Panc1 (cell line): ENCODE results near the gene ZNF283. TPM values are rescaled to one million over a fixed set of nuclear protein-coding genes. Genes with fewer than 3 reads are reported as not detected.

Experiments used
- ATAC-seq: fragments of 200-7000 bp; cut with Tn5 transposase; 2 replicates; pipeline ENCODE4 v1.9.1; 2020; ENCODE audit warnings: mild to moderate bottlenecking, moderate library complexity
- BruUV-seq: library from RNA; stranded (reverse); fragments of 400-500 nt; replicated peaks from 2 replicates; lab custom pipeline; 2021; lab: Mats Ljungman, UMichigan
- CTCF ChIA-PET: fragments of 300-600 bp; sonication (Branson Sonifier 250); formaldehyde crosslinking; loops from one replicate; lab custom pipeline; 2022; ENCODE audit warnings: antibody characterized with exemption; lab: Charles Lee
- POLR2A ChIA-PET: fragments of 300-600 bp; sonication (Branson Sonifier 250); formaldehyde crosslinking; loops from one replicate; lab custom pipeline; 2022; ENCODE audit warnings: antibody characterized with exemption; lab: Charles Lee
- DNase-seq: peaks from one replicate; pipeline ENCODE4 v3.0.0-alpha.2; 2010; ENCODE audit warnings: low read depth, low spot score
- H3K27ac ChIP-seq: 2 replicates; pipeline ENCODE4 v1.5.1; 2011; ENCODE audit warnings: mild to moderate bottlenecking, low read length, inconsistent platforms
- H3K27me3 ChIP-seq: fragments of 200-500 bp; sonication (Bioruptor generic); 2 replicates; pipeline ENCODE4 v1.6.0; 2014; ENCODE audit warnings: low read length, inconsistent platforms; ENCODE audit not compliant: control insufficient read depth, insufficient read depth
- H3K36me3 ChIP-seq: fragments of 200-500 bp; sonication (Bioruptor generic); 2 replicates; pipeline ENCODE4 v1.5.1; 2014; ENCODE audit warnings: inconsistent platforms, mild to moderate bottlenecking, low read length, moderate library complexity; ENCODE audit not compliant: control insufficient read depth, insufficient read depth
- H3K4me1 ChIP-seq: 2 replicates; pipeline ENCODE4 v1.5.1; 2011; ENCODE audit warnings: inconsistent platforms, mild to moderate bottlenecking, low read length, moderate library complexity; ENCODE audit not compliant: control insufficient read depth, insufficient read depth
- H3K4me3 ChIP-seq, 2 experiments: 2 replicates each; pipeline ENCODE4 v1.5.1; 2011 to 2012; ENCODE audit warnings: low read depth in 2 of 2, low read length in 2 of 2, mild to moderate bottlenecking in 2 of 2, inconsistent platforms in 1 of 2, moderate library complexity in 1 of 2
- H3K9me3 ChIP-seq: fragments of 200-500 bp; sonication (Bioruptor generic); 2 replicates; pipeline ENCODE4 v1.5.1; 2014; ENCODE audit warnings: low read depth, mild to moderate bottlenecking, inconsistent platforms, low read length, moderate library complexity; ENCODE audit not compliant: control insufficient read depth, insufficient read depth
- POLR2AphosphoS5 ChIP-seq: IDR thresholded peaks from 2 replicates; pipeline ENCODE4 v1.6.1; 2012; ENCODE audit warnings: mild to moderate bottlenecking, low read depth, low read length, moderate library complexity
- REST ChIP-seq, 2 experiments: IDR thresholded peaks; 2 replicates each; pipeline ENCODE4 v1.6.1; 2011 to 2012; ENCODE audit warnings: low read depth in 2 of 2, control low read depth in 1 of 2, low read length in 1 of 2, mild to moderate bottlenecking in 1 of 2, moderate library complexity in 1 of 2; ENCODE audit not compliant: insufficient read depth in 1 of 2
- SIN3A ChIP-seq: IDR thresholded peaks from 2 replicates; pipeline ENCODE4 v1.6.1; 2012; ENCODE audit warnings: low read depth, mild to moderate bottlenecking, low read length, moderate library complexity, borderline replicate concordance; ENCODE audit not compliant: insufficient read depth
- TCF7L2 ChIP-seq: IDR thresholded peaks from 2 replicates; pipeline ENCODE4 v1.6.1; 2011; ENCODE audit warnings: mild to moderate bottlenecking, low read depth, low read length, inconsistent platforms
- in situ Hi-C: cut with HindIII; loops from 2 replicates; pipeline ENCODE4 v1.10.0; 2016; ENCODE audit warnings: low sequenced_read_pairs, low pct_unique_long_range_greater_than_20kb
- intact Hi-C: fragments of 100-400 bp; cut with micrococcal nuclease; formaldehyde crosslinking; loops from one replicate; pipeline ENCODE4 v1.10.0; 2022; ENCODE audit not compliant: unreplicated experiment
- total RNA-seq: library from RNA; stranded (reverse); gene quantifications from one replicate; pipeline ENCODE4 v1.2.1, GENCODE V29; 2021; ENCODE audit not compliant: unreplicated experiment
- TF ChIP-seq, protein P1 (sequence below): fragments of 450-650 bp; IDR thresholded peaks from 2 replicates; pipeline ENCODE4 v1.5.1; 2017; ENCODE audit warnings: mild to moderate bottlenecking

Gene ZNF283
- total RNA-seq, 1 experiment from 2014 or later = 6.9 TPM

- POLR2A ChIA-PET = interaction anchor here (0.7 kb wide), 1 partner anchor 431 kb away, joined by 3 read pairs; no protein-coding TSS in a partner anchor
- Histone ChIP-seq H3K27ac (peak within 1 kb of the TSS; percentile 98), H3K4me1 (peaks cover 64% of the 10 kb centered on the region), H3K9me3 (no peaks in the 10 kb centered on the region), H3K27me3 (no peaks in the 10 kb centered on the region), H3K36me3 (no peaks in the 10 kb centered on the region; the same call in 1 of the 2 replicates), H3K4me3 (peak within 1 kb of the TSS; percentile 38 to 67)
- TF ChIP-seq POLR2AphosphoS5 = no peak
- TF ChIP-seq, protein P1, sequence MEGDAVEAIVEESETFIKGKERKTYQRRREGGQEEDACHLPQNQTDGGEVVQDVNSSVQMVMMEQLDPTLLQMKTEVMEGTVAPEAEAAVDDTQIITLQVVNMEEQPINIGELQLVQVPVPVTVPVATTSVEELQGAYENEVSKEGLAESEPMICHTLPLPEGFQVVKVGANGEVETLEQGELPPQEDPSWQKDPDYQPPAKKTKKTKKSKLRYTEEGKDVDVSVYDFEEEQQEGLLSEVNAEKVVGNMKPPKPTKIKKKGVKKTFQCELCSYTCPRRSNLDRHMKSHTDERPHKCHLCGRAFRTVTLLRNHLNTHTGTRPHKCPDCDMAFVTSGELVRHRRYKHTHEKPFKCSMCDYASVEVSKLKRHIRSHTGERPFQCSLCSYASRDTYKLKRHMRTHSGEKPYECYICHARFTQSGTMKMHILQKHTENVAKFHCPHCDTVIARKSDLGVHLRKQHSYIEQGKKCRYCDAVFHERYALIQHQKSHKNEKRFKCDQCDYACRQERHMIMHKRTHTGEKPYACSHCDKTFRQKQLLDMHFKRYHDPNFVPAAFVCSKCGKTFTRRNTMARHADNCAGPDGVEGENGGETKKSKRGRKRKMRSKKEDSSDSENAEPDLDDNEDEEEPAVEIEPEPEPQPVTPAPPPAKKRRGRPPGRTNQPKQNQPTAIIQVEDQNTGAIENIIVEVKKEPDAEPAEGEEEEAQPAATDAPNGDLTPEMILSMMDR = no peak
- TF ChIP-seq TCF7L2 = no peak
- TF ChIP-seq SIN3A = no peak
- DNase-seq (no peak), ATAC-seq (peak; percentile 59)
- no TSS peak for BruUV-seq
- in situ Hi-C loops = no loop called here
- intact Hi-C loops = no loop called here
- CTCF ChIA-PET = interaction anchor here (0.5 to 1.3 kb wide), 2 partner anchors 15 to 478 kb away, joined by 3 to 4 read pairs; no protein-coding TSS in a partner anchor
Observed at GRCh38 chr19:43780706-43781525, 46.2 kb upstream of the ZNF283 start, which contains the start of gene KCNN4. TSS of gene KCNN4 (minus strand) at chr19:43780973. CDS start at chr19:43780861, 112 bp downstream.

- intact Hi-C loops (no loop called here), in situ Hi-C loops (no loop called here)
- no peaks in the 10 kb centered on the region; the same call in 1 of the 2 replicates for H3K36me3 ChIP-seq
- no TSS peak for BruUV-seq
- peak overlapping the region; percentile 98 for H3K27ac ChIP-seq
- H3K27me3 ChIP-seq = no peaks in the 10 kb centered on the region
- H3K4me1 ChIP-seq = peaks cover 64% of the 10 kb centered on the region
- no peak for TF ChIP-seq TCF7L2
- TF ChIP-seq, protein P1 = no peak
- no peak for TF ChIP-seq REST (IDR thresholded peaks at IDR 0.05; ENCODE audit: insufficient read depth in 1 of 2, low read depth in 2 of 2, low read length in 1 of 2)
- TF ChIP-seq POLR2AphosphoS5 = no peak
- TF ChIP-seq SIN3A = no peak
- CTCF ChIA-PET = interaction anchor here (1.3 kb wide), 1 partner anchor 16 kb away, joined by 3 read pairs; no protein-coding TSS in a partner anchor
- ATAC-seq (no peak), DNase-seq (no peak)
- peak overlapping the region in 1 of 2 experiments; percentile 67; a peak in 2 of 4 replicates for H3K4me3 ChIP-seq
- POLR2A ChIA-PET = no interaction called here
- no peaks in the 10 kb centered on the region for H3K9me3 ChIP-seq
Observed at GRCh38 chr19:43781630-43782310, 45.4 kb upstream of the ZNF283 start.
